SIG-M5 (cell line): ENCODE measurements around the gene ADAD1.

Experiments
- DNase-seq: peaks from one replicate; lab custom pipeline; 2025; lab: John Stamatoyannopoulos, UW

ADAD1 gene

GRCh38 chr4:122456231-122457116 lies 77.7 kb downstream of the ADAD1 start, which contains the start of gene IL2:
Gene IL2 (minus strand): TSS chr4:122456725. CDS start chr4:122456440, 285 bp downstream.
- DNase-seq = no peak

DNA sequence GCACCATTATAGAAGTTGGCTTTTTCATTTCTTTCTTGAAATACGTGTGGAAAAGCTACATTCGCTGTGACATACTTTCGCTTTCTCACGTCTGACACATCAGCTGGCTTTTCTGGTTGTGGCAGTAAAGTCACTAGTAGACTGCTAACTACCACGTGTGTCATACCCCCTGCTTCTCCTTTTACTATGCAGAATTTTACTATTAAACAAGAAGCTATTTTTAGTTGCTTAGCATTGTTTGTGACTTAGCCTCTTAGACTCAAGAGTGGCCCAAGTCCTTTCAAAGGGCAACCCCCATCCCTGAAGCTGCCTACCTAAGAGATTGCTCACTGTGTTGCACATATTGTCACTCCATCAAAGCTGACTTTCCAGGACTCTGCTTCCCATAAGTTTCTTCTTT lies 79.8 kb downstream of the ADAD1 start:
- peak; percentile 12 for DNase-seq

- DNase-seq = no peak
These were observed 90.6 kb downstream of the ADAD1 start for GRCh38 chr4:122469457-122469856.

DNA sequence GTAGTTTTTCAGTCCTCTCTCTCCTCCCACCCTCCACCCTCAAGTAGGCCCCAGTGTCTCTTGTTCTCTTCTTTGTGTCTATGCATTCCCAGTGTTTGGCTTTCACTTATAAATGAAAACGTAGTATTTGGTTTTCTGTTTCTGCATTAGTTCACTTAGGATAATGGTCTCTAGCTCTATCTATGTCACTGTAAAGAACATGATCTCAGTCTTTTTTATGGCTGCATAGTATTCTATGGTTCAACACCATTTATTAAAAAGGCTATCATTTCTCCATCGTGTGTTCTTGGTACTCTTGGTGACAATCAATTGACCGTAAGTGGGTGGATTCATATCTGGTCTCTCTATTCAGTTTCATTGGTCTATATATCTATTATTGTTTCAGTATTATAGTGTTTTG lies 96.4 kb downstream of the ADAD1 start:
- DNase-seq = no peak

DNA sequence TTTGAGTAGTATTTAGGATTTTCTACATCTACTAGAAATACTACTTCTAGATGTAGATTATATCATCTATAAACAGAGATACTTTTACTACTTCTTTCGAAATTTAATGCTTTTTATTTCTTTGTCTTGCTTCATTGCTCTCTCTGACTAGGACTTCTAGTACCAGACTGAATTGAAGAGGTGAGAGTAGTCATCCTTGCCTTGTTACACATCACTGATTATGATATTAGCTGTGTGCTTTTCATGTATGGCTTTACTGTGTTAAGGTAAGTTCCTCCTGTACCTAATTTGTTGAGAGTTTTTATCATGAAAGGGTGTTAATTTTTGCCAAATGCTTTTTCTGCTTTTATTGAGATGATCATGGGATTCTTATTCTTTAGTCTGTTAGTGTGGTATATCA lies 97.3 kb downstream of the ADAD1 start:
- DNase-seq = no peak

GRCh38 chr4:122476745-122477144 lies 97.9 kb downstream of the ADAD1 start:
- DNase-seq = no peak
